ENCODE measurements around the gene ACSM6.

DNA sequence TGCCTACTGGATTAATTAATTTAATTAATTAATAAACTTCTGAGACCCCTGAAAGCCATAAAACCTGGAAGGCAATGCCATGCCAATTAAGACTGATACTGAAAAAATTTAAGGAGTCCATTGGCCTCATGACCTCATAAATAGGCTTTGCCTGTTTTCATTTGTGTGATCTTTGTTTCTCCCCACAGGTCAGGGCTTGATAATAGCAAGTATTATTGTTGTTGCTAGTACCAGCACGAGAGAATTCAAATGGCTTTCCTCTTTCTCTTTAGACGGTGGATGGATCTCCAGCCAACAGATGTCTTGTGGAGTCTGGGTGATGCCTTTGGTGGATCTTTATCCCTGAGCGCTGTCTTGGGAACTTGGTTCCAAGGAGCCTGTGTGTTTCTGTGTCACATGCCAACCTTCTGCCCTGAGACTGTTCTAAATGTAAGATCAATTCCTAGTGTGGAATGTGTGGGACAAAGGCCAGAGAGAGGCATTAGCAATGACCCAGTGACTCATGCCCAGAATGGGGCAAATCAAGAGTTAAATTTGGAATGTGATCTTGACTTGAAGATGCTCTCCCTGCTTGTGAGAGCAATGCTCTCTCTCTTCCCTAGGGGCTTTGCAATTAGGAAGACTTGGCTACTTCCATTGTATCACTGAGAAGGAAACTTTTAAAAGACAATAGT is 17.7 kb downstream of the ACSM6 start:
- TF ChIP-seq YY1 (IDR thresholded peaks at IDR 0.05; ENCODE audit: insufficient read depth, insufficient read length) (no peak), SUZ12 (IDR thresholded peaks at IDR 0.05; ENCODE audit: extremely low read depth, insufficient read depth, insufficient read length) (no peak)

Measured in NT2/D1 (cell line).